Trophoblast cell (in vitro differentiated cells and primary cell): Measurements from ENCODE around the gene YKT6.
"Not testable (repeated sequence)": the region's sequence is repeated elsewhere in the genome, so short reads cannot be mapped to it uniquely, and the experiment has no call there.

ENCODE experiments used
- DNase-seq, 2 donors: peaks; one replicate each; pipeline ENCODE4 v3.0.0-alpha.2; 2016
- H2AFZ ChIP-seq: 2 replicates; pipeline ENCODE4 v1.6.1; 2013; ENCODE audit warnings: low read length, moderate library complexity, mild to moderate bottlenecking; ENCODE audit not compliant: insufficient read depth, poor library complexity
- H2AK5ac ChIP-seq: 2 replicates; pipeline ENCODE4 v1.6.1; 2013; ENCODE audit warnings: mild to moderate bottlenecking, low read length
- H2BK120ac ChIP-seq: 2 replicates; pipeline ENCODE4 v1.6.1; 2013; ENCODE audit warnings: low read length, mild to moderate bottlenecking, moderate library complexity; ENCODE audit not compliant: insufficient read depth, poor library complexity
- H2BK12ac ChIP-seq: 2 replicates; pipeline ENCODE4 v1.6.1; 2013; ENCODE audit warnings: mild to moderate bottlenecking, low read length, moderate library complexity
- H2BK5ac ChIP-seq: 2 replicates; pipeline ENCODE4 v1.6.1; 2013; ENCODE audit warnings: low read length, low read depth, moderate library complexity, mild to moderate bottlenecking; ENCODE audit not compliant: poor library complexity
- H3K14ac ChIP-seq: 2 replicates; pipeline ENCODE4 v1.6.1; 2013; ENCODE audit warnings: mild to moderate bottlenecking, low read length
- H3K18ac ChIP-seq: 2 replicates; pipeline ENCODE4 v1.6.1; 2013; ENCODE audit warnings: mild to moderate bottlenecking, low read length
- H3K23ac ChIP-seq: 2 replicates; pipeline ENCODE4 v1.6.1; 2013; ENCODE audit warnings: low read length
- H3K27ac ChIP-seq: 2 replicates; pipeline ENCODE4 v1.5.1; 2013; ENCODE audit warnings: low read depth, mild to moderate bottlenecking, inconsistent platforms, low read length, moderate library complexity
- H3K27me3 ChIP-seq: 2 replicates; pipeline ENCODE4 v1.6.1; 2013; ENCODE audit warnings: inconsistent platforms, mild to moderate bottlenecking, low read length, moderate library complexity; ENCODE audit not compliant: insufficient read depth
- H3K36me3 ChIP-seq, 2 experiments: 1 replicate in 1 of 2; 2 replicates in 1 of 2; pipeline ENCODE4 v1.6.1; 2013; ENCODE audit warnings: low read length in 2 of 2, mild to moderate bottlenecking in 2 of 2, moderate library complexity in 1 of 2; ENCODE audit not compliant: insufficient read depth in 2 of 2, control insufficient read depth in 1 of 2
- H3K4ac ChIP-seq: 2 replicates; pipeline ENCODE4 v1.6.1; 2013; ENCODE audit warnings: low read depth, mild to moderate bottlenecking, low read length, moderate library complexity
- H3K4me1 ChIP-seq, 2 experiments: 1 replicate in 1 of 2; 2 replicates in 1 of 2; pipeline ENCODE4 v1.6.1; 2013; ENCODE audit warnings: low read length in 2 of 2, mild to moderate bottlenecking in 2 of 2, moderate library complexity in 1 of 2; ENCODE audit not compliant: insufficient read depth in 2 of 2, control insufficient read depth in 1 of 2
- H3K4me2 ChIP-seq: 2 replicates; pipeline ENCODE4 v1.6.1; 2013; ENCODE audit warnings: inconsistent platforms, mild to moderate bottlenecking, low read length, moderate library complexity
- H3K4me3 ChIP-seq: 2 replicates; pipeline ENCODE4 v1.5.1; 2013; ENCODE audit warnings: mild to moderate bottlenecking, low read depth, low read length, inconsistent platforms
- H3K79me1 ChIP-seq: one replicate; pipeline ENCODE4 v1.6.1; 2013; ENCODE audit warnings: low read length
- H3K79me2 ChIP-seq: 2 replicates; pipeline ENCODE4 v1.6.1; 2013; ENCODE audit warnings: low read length, mild to moderate bottlenecking; ENCODE audit not compliant: control insufficient read depth, insufficient read depth, poor library complexity
- H3K9ac ChIP-seq: 2 replicates; pipeline ENCODE4 v1.6.1; 2013; ENCODE audit warnings: mild to moderate bottlenecking, low read length
- H3K9me3 ChIP-seq: 2 replicates; pipeline ENCODE4 v1.6.1; 2013; ENCODE audit warnings: low read depth, mild to moderate bottlenecking, control low read depth, inconsistent platforms, low read length; ENCODE audit not compliant: insufficient read depth
- H4K12ac ChIP-seq: 2 replicates; pipeline ENCODE4 v1.6.1; 2013; ENCODE audit warnings: low read depth, mild to moderate bottlenecking, low read length, moderate library complexity
- H4K8ac ChIP-seq: 2 replicates; pipeline ENCODE4 v1.6.1; 2013; ENCODE audit warnings: low read depth, mild to moderate bottlenecking, low read length, moderate library complexity
- H4K91ac ChIP-seq: one replicate; pipeline ENCODE4 v1.6.1; 2013; ENCODE audit warnings: low read depth, mild to moderate bottlenecking, low read length, moderate library complexity
- WGBS: extraction: QIAGEN DNeasy Blood & Tissue Kit; methylation state at CpG from one replicate; pipeline ENCODE4 v1.1.7; 2013; ENCODE audit warnings: missing lambda C conversion rate; ENCODE audit not compliant: insufficient read length, insufficient coverage; ENCODE audit errors: extremely low coverage; 5-methylcytosine and 5-hydroxymethylcytosine counted together

The YKT6 gene

DNA sequence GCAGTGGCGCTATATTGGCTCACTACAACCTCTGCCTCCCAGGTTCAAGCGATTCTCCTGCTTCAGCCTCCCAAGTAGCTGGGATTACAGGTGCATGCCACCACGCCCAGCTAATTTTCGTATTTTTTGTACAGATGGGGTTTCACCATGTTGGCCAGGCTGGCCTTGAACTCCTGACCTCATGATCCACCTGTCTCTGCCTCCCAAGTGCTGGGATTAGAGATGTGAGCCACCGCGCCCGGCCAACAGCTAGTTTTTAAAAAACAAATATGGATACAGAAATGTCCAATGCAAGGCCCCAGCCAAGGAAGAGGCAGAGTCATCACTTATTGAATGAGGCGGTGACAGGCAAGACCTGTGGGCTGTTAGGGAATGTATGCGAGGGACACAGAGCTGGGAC lies 28.9 kb upstream of the YKT6 start:
- not testable (repeated sequence) for H3K9ac ChIP-seq, H3K4me2 ChIP-seq, H3K23ac ChIP-seq, H2BK12ac ChIP-seq, H4K91ac ChIP-seq, H3K27ac ChIP-seq, H3K27me3 ChIP-seq, H3K4ac ChIP-seq, H2BK120ac ChIP-seq, H4K12ac ChIP-seq, H3K36me3 ChIP-seq, H3K4me3 ChIP-seq, H3K18ac ChIP-seq, H3K4me1 ChIP-seq, H3K79me2 ChIP-seq, H3K14ac ChIP-seq, H3K9me3 ChIP-seq, DNase-seq, H2BK5ac ChIP-seq, H2AFZ ChIP-seq, H3K79me1 ChIP-seq, H2AK5ac ChIP-seq, H4K8ac ChIP-seq
- no CpG with 5 or more reads among the region's 9 CpGs for WGBS

DNA sequence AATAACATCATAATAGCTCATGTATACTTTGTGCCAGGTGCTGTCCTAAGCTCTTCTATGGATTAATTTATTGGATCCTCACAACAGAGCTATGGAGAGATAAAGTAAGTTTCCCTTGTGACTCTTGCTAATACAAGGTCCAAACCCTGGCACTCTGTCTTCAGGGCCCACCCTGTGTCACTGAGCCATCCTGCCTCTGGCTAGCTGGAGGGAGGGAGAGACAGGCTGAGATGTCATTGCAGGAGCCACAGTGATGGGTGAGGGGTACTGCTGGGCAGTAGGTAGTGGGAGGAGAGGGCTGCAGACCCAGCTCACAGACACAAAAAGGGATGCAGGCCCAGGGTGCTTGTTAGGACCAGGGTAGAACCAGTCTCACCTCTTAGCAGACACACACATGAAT lies 28.4 kb upstream of the YKT6 start:
- Histone ChIP-seq H3K4ac (no peak overlapping the region), H3K4me1 (no peaks in the 10 kb centered on the region), H3K23ac (no peak overlapping the region), H4K12ac (no peak overlapping the region), H2BK5ac (no peak overlapping the region), H2AK5ac (no peak overlapping the region), H3K36me3 (no peaks in the 10 kb centered on the region), H3K4me3 (no peak overlapping the region), H3K27ac (no peak overlapping the region), H3K79me1 (no peaks in the 10 kb centered on the region), H3K4me2 (no peak overlapping the region), H3K9me3 (peaks cover 5% of the 10 kb centered on the region), H2AFZ (no peak overlapping the region), H4K91ac (no peak overlapping the region), H3K79me2 (no peaks in the 10 kb centered on the region), H2BK12ac (no peak overlapping the region), H3K18ac (no peak overlapping the region), H2BK120ac (no peak overlapping the region), H3K9ac (no peak overlapping the region), H3K27me3 (peaks cover 2% of the 10 kb centered on the region), H3K14ac (no peak overlapping the region), H4K8ac (no peak overlapping the region)
- no peak for DNase-seq

DNA sequence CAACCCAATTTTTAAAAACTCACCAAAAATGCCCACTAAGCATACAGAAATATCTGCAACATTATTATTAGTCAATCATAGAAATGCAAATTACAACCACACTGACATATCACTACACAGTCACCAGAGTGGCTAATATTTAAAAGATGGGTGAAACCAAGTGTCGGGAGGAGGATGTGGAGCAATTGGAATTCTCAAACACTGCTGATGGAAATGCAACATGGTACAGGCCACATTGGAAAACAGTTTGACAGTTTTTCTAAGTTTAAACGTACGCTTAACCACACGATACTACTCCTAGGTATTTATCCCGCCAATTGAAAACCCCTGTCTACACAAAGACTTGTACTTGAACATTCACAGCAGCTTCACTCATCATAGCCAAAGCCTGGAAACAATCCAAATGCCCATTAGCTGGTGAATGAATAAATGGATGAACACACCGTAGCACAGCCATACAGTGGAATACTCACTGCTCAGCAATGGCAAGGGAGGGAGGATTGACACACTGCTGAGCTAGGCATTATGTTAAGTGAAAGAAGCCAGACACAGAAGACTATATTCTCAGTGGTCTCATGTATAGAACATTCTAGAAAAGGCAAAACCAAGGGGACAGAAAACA lies 27.9 kb upstream of the YKT6 start:
- WGBS: no CpG with 5 or more reads among the region's 6 CpGs
- H3K14ac ChIP-seq: no peak overlapping the region

DNA sequence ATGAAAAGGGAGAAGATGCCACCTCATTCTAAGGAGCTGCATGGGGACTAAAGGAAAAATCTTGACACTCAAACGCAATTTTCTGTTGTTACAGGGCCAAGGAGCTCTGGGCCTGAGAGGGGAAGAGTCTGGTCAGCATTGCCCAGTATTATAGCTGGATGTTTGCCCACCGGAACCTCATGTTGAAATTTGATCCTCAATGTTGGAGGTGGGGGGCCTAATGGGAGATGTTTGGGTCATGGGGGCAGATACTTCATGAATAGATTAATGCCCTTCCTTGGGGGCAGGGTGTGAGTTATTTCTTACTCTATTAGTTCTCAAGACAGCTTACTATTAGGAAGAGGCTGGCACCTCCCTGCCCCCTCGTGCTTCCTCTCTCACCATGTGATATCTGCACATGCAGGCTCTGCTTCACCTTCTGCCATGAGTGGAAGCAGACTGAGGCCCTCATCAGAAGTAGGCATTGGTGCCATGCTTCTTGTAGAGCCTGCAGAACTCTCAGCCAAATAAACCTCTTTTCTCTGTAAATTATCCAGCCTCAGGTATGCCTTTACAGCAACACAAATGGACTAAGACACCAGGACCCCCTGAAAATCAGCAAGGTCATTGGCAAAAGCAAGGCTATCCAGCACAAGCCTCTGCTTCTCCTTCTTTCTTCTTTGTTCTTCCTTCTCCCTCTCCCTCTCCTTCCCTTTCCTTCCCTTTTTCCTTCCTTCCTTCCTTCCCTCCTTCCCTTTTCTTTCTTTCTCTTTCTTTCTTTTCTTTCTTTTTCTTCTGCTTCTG lies 26.7 kb upstream of the YKT6 start:
- no peak overlapping the region for H3K4me3 ChIP-seq
- H2AFZ ChIP-seq: no peak overlapping the region
- H3K4me2 ChIP-seq: no peak overlapping the region
- H4K91ac ChIP-seq: no peak overlapping the region
- no peak overlapping the region for H3K27ac ChIP-seq
- H3K9me3 ChIP-seq: peaks cover 5% of the 10 kb centered on the region
- H3K14ac ChIP-seq: no peak overlapping the region
- no peaks in the 10 kb centered on the region for H3K4me1 ChIP-seq
- H3K4ac ChIP-seq: no peak overlapping the region
- WGBS: no CpG with 5 or more reads among the region's 3 CpGs
- no peak for DNase-seq
- no peak overlapping the region for H4K12ac ChIP-seq
- H3K9ac ChIP-seq: no peak overlapping the region
- H3K27me3 ChIP-seq: peaks cover 2% of the 10 kb centered on the region
- H3K79me2 ChIP-seq: no peaks in the 10 kb centered on the region
- no peak overlapping the region for H2BK5ac ChIP-seq
- H2BK12ac ChIP-seq: no peak overlapping the region
- no peak overlapping the region for H4K8ac ChIP-seq
- no peak overlapping the region for H2AK5ac ChIP-seq
- no peak overlapping the region for H3K18ac ChIP-seq
- H3K79me1 ChIP-seq: no peaks in the 10 kb centered on the region
- no peak overlapping the region for H3K23ac ChIP-seq
- H2BK120ac ChIP-seq: no peak overlapping the region
- H3K36me3 ChIP-seq: no peaks in the 10 kb centered on the region

More for the DNA sequence above, 27.9 kb upstream of the YKT6 start:
- Histone ChIP-seq H2AFZ (no peak overlapping the region), H3K4me1 (no peaks in the 10 kb centered on the region), H3K79me1 (no peaks in the 10 kb centered on the region), H2AK5ac (no peak overlapping the region), H4K8ac (no peak overlapping the region), H3K79me2 (no peaks in the 10 kb centered on the region), H3K9me3 (peaks cover 5% of the 10 kb centered on the region), H3K4ac (no peak overlapping the region), H4K91ac (no peak overlapping the region), H3K27me3 (peaks cover 2% of the 10 kb centered on the region), H3K4me3 (no peak overlapping the region), H3K23ac (no peak overlapping the region), H2BK12ac (no peak overlapping the region), H4K12ac (no peak overlapping the region), H3K18ac (no peak overlapping the region), H2BK5ac (no peak overlapping the region), H3K4me2 (no peak overlapping the region), H3K27ac (no peak overlapping the region), H3K36me3 (no peaks in the 10 kb centered on the region), H2BK120ac (no peak overlapping the region), H3K9ac (no peak overlapping the region)
- no peak for DNase-seq
